ENCODE results near the gene CD37. TPM values are rescaled to one million over a fixed set of nuclear protein-coding genes. Genes with fewer than 3 reads are reported as not detected.

The CD37 gene
- total RNA-seq, 2 experiments from 2014 or later = 131 to 137 TPM

- peaks cover 31% of the 10 kb centered on the region for H3K36me3 Mint-ChIP-seq (ENCODE audit: low read depth)
- no peak for TF ChIP-seq CTCF (IDR thresholded peaks at IDR 0.05)
- ATAC-seq (no peak), DNase-seq (no peak)
- POLR2A ChIA-PET = interaction anchor here (0.7 to 2.5 kb wide), 3 partner anchors 8 to 131 kb away, joined by 3 to 6 read pairs (median 4); partner anchors contain the start of gene SLC6A16
- no peaks in the 10 kb centered on the region for H3K9me3 Mint-ChIP-seq
- CTCF ChIA-PET = no interaction called here
- no peaks in the 10 kb centered on the region for H3K27me3 Mint-ChIP-seq
- H3K4me3 Mint-ChIP-seq = no peak overlapping the region
- H3K27ac Mint-ChIP-seq = no peak overlapping the region
- intact Hi-C loops (cut with micrococcal nuclease) = no loop called here
- peaks cover 42% of the 10 kb centered on the region for H3K4me1 Mint-ChIP-seq (ENCODE audit: low read depth)
These were observed 5.9 kb downstream of the CD37 start for GRCh38 chr19:49340865-49341718.

GRCh38 chr19:49342291-49342721, 7.1 kb downstream of the CD37 start:
- no peaks in the 10 kb centered on the region for H3K27me3 Mint-ChIP-seq
- H3K4me1 Mint-ChIP-seq (ENCODE audit: low read depth) = peaks cover 32% of the 10 kb centered on the region
- ATAC-seq (no peak), DNase-seq (no peak)
- peaks cover 24% of the 10 kb centered on the region for H3K36me3 Mint-ChIP-seq (ENCODE audit: low read depth)
- no peaks in the 10 kb centered on the region for H3K9me3 Mint-ChIP-seq
- H3K4me3 Mint-ChIP-seq = no peak overlapping the region
- no peak for TF ChIP-seq CTCF (IDR thresholded peaks at IDR 0.05)
- ChIA-PET CTCF (no interaction called here), POLR2A (interaction anchor here (0.5 to 2.5 kb wide), 2 partner anchors 9 to 128 kb away, joined by 3 to 6 read pairs; no protein-coding TSS in a partner anchor)
- H3K27ac Mint-ChIP-seq = peak overlapping the region; percentile 11
- intact Hi-C loops (cut with micrococcal nuclease) = no loop called here

- TF ChIP-seq CTCF (IDR thresholded peaks at IDR 0.05) = no peak
- Mint-ChIP-seq H3K9me3 (no peaks in the 10 kb centered on the region), H3K36me3 (ENCODE audit: low read depth) (peaks cover 18% of the 10 kb centered on the region), H3K4me1 (ENCODE audit: low read depth) (peaks cover 27% of the 10 kb centered on the region), H3K27ac (peak overlapping the region; percentile 11), H3K4me3 (no peak overlapping the region), H3K27me3 (no peaks in the 10 kb centered on the region)
- intact Hi-C loops (cut with micrococcal nuclease) = no loop called here
- DNase-seq = no peak
- ChIA-PET POLR2A (interaction anchor here (0.5 to 2.5 kb wide), 2 partner anchors 10 to 127 kb away, joined by 3 to 6 read pairs; no protein-coding TSS in a partner anchor), CTCF (no interaction called here)
- ATAC-seq = no peak
These were observed 7.9 kb downstream of the CD37 start for GRCh38 chr19:49343123-49343522.

GRCh38 chr19:49344505-49345423, 9.6 kb downstream of the CD37 start:
- Mint-ChIP-seq H3K9me3 (no peaks in the 10 kb centered on the region), H3K27ac (no peak overlapping the region), H3K4me1 (ENCODE audit: low read depth) (peaks cover 19% of the 10 kb centered on the region), H3K27me3 (no peaks in the 10 kb centered on the region), H3K36me3 (ENCODE audit: low read depth) (peaks cover 7% of the 10 kb centered on the region), H3K4me3 (no peak overlapping the region)
- no peak for TF ChIP-seq CTCF (IDR thresholded peaks at IDR 0.05)
- ATAC-seq (no peak), DNase-seq (no peak)
- intact Hi-C loops (cut with micrococcal nuclease) = no loop called here
- CTCF ChIA-PET = interaction anchor here (0.8 kb wide), 1 partner anchor 44 kb away, joined by 3 read pairs; no protein-coding TSS in a partner anchor
- POLR2A ChIA-PET = interaction anchor here (1.1 kb wide), 1 partner anchor 12 kb away, joined by 3 read pairs; no protein-coding TSS in a partner anchor

All from activated CD8-positive, alpha-beta T cell treated with anti-CD3 and anti-CD28 coated beads for 36 hours (primary cell).